ENCODE results near the gene ZNF408.

The ZNF408 gene

GRCh38 chr11:46676436-46677158, 24.2 kb upstream of the ZNF408 start:
- DNase-seq: no peak

- DNase-seq: no peak
Observed at GRCh38 chr11:46677169-46677568, 23.7 kb upstream of the ZNF408 start.

- no peak for DNase-seq
Observed at GRCh38 chr11:46677991-46678740, 22.7 kb upstream of the ZNF408 start.

GRCh38 chr11:46678741-46679130, 22.1 kb upstream of the ZNF408 start:
- DNase-seq: no peak

GRCh38 chr11:46679241-46680163, 21.3 kb upstream of the ZNF408 start:
- DNase-seq: no peak

GRCh38 chr11:46680164-46680760, 20.6 kb upstream of the ZNF408 start:
- no peak for DNase-seq

- DNase-seq: no peak
Observed at GRCh38 chr11:46680815-46681214, 20.0 kb upstream of the ZNF408 start.

- DNase-seq: no peak
Observed at GRCh38 chr11:46681814-46682213, 19.0 kb upstream of the ZNF408 start.

GRCh38 chr11:46682773-46683752, 17.8 kb upstream of the ZNF408 start:
- DNase-seq: no peak

- no peak for DNase-seq
Observed at GRCh38 chr11:46684367-46684766, 16.5 kb upstream of the ZNF408 start.

GRCh38 chr11:46686886-46687795, 13.7 kb upstream of the ZNF408 start:
- no peak for DNase-seq

- no peak for DNase-seq
Observed at GRCh38 chr11:46690702-46691101, 10.1 kb upstream of the ZNF408 start.

- no peak for DNase-seq
Observed at GRCh38 chr11:46692450-46692849, 8.4 kb upstream of the ZNF408 start.

- DNase-seq: no peak
Observed at GRCh38 chr11:46693597-46694012, 7.2 kb upstream of the ZNF408 start.

GRCh38 chr11:46694072-46694471, 6.8 kb upstream of the ZNF408 start:
- no peak for DNase-seq

- DNase-seq: no peak
Observed at GRCh38 chr11:46694607-46695006, 6.2 kb upstream of the ZNF408 start.

- DNase-seq: no peak
Observed at GRCh38 chr11:46695345-46696211, 5.3 kb upstream of the ZNF408 start.

- DNase-seq: no peak
Observed at GRCh38 chr11:46696212-46696558, 4.6 kb upstream of the ZNF408 start.

- no peak for DNase-seq
Observed at GRCh38 chr11:46697303-46697702, 3.5 kb upstream of the ZNF408 start.

GRCh38 chr11:46697723-46698122, 3.1 kb upstream of the ZNF408 start:
- DNase-seq: no peak

Data from activated CD4-positive, alpha-beta T cell treated with anti-CD3 and anti-CD28 coated beads, Interleukin-2, amount 50 U/mL, for 1 hour (primary cell).